GM19025 (cell line): Measurements from ENCODE around the gene RFPL1.

Experiments
- ATAC-seq: cut with Tn5 transposase; IDR thresholded peaks from one replicate; pipeline ENCODE4 v1.9.1; 2021; ENCODE audit warnings: mild to moderate bottlenecking, low read depth, moderate library complexity; ENCODE audit not compliant: unreplicated experiment

RFPL1 gene

DNA sequence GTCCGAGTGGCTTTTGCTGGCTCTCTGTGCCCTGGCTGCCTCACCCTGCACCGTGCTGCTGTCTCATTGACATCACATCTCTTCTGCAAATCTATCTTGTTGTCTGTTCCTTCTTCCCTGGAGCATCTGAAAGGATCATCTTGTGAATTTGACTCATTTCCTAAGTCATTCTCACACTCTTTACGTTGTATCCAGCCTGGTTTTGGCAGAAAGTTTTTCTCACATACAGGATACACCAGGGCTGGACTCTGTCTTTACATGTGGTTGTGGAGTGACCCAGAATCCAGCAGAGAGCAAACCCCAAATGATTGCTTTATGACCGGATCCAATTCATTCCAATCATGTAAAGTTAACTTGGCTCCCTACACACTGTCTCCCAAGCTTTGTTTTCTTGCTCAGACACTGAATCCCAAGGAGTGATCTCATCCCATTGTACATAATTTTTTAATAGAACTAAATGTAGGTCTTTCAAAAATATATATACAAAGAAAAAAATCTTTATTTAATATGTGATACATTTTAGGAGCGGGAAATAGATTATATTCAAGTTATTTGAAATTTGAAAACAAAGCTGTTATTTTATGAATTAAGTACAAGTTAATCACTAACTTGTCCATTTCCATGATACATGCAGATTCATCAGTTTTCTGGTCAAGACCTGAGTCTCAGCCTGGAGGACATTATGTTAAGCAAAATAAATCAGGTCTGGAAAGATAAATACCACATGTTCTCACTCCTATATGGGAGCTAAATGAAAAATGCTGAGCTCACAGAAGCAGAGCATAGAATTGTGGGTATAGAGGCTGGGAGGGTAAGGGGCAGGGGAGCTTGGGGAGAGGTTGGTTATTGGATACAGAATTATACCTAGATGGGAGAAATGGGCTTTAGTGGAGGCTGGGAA lies 2.9 kb upstream of the RFPL1 start:
- no peak for ATAC-seq

DNA sequence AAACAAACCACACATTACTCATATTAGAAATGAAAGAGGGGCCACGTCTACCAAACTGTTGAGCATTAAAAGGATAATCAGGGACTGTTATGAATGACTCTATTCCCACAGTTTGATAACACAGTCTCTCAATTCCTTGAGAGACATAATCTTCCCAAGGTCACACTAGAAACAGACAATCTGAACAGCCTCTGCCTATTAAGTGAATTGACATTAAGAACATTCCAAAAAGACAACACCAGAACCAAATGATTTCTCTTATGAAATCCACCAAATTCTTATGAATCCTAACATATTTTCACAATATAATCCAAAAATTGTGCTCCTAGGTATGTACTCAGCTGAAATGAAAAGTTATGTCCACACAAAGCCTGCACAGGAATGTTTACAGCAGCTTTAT lies 4.6 kb downstream of the RFPL1 start:
- ATAC-seq = no peak

GRCh38 chr22:29443452-29443851 lies 5.1 kb downstream of the RFPL1 start:
- no peak for ATAC-seq

GRCh38 chr22:29443861-29444792 lies 5.7 kb downstream of the RFPL1 start:
- ATAC-seq = no peak

- ATAC-seq = no peak
These were observed 7.1 kb downstream of the RFPL1 start for GRCh38 chr22:29445508-29445907.

DNA sequence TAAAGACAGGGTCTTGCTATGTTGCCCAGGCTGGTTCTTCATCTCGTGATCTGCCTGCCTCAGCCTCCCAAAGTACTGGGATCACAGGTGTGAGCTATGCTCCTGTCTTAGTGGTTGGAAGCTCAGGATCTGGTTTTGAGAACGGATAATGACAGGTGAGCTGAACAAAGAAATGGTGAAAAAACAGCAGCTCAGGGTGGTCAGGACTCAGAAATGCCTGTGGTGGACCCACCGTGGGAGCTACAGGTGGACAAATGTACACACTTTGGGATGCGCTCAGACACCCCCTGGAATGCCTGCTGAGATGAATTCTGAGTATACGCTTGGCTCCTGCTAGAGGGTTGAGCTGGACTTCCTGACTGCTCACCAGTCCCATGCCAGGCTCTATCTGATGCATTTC lies 9.5 kb downstream of the RFPL1 start:
- no peak for ATAC-seq

DNA sequence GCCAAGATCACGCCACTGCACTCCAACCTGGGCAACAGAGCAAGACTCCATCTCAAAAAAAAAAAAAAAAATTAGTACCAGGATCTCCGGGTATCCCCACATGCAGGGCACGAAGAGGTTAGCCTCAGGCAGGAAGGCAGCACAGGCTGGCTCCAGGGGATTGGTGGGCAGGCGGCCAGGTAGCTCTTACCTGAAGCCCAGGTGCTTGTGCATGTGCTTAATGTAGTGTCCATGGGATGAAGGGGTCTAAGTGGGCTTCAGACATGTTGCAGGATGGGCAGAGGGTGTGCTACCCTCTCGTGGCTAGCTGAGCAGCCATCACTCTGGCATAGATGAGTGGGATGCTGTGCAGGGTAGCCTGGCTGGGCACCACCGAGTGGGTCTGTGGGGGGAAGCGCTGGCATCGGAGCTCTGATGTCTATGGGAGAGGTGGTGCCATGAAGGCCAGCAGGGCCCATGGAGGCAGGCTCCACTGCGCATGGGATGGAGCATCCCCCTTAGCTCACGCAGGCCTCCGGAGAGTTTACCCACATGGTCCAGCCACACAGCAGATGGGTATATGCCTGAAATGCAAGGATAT lies 11.0 kb downstream of the RFPL1 start:
- ATAC-seq = no peak

GRCh38 chr22:29450222-29450621 lies 11.8 kb downstream of the RFPL1 start:
- ATAC-seq = no peak

DNA sequence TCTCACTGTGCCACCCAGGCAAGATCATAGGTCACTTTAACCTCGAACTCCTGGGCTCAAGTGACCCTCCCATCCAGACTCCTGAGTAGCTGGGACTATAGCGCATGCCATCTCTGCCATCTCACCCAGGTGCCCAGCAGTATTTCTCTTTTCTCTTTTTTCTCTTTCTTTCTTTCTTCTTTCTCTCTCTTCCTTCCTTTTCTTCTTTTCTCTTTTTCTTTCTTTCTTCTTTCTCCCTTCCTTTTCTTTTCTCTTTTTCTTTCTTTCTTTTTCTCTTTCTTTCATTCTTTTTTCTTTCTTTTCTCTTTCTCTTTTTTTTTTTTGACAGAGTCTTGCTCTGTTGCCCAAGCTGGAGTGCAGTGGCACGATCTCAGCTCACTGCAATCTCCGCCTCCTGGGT lies 13.5 kb downstream of the RFPL1 start:
- ATAC-seq = no peak

DNA sequence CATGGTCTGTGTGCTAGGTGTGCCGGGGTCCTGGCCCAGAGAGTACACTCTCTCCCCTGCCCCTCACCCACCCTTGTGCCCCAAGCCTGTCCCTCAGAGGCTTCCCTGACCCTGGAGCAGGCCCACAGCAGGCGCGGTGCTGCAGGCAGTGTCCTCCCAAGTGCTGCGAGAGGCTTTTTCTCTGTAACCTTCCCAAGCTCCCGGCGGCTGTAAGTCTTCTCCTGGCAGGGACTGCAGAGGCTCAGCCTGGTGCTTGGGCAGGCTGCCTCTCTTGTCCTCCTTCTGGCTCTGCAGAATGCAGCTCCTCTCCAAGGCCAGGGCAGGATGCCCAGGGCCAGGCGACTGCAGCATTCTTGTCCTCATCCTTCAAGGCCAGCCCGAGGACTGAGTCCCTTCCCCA lies 15.9 kb downstream of the RFPL1 start:
- no peak for ATAC-seq

DNA sequence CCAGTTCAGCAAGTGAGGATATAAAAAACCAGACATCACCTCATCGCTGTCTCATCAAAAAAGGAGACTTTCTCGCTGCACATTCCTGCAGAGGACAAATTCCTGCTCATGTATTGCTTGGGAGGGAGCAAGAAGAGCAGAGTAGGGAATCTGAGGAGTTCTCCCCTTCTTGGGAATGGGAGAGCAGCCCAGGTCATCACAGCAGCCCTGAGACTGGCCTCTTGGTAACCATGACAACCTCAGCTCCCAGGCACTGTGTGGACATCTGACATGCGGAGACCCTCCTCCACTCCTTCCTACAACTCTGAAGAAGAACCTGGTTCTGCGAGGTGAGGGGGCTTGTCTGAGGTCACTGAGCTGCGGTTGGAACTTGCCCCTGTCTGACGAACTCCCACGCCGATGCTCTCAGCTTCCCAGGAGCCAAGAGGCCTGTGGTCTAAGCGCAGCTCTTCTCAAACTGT lies 17.9 kb downstream of the RFPL1 start:
- ATAC-seq = no peak

GRCh38 chr22:29457730-29458129 lies 19.3 kb downstream of the RFPL1 start:
- no peak for ATAC-seq

DNA sequence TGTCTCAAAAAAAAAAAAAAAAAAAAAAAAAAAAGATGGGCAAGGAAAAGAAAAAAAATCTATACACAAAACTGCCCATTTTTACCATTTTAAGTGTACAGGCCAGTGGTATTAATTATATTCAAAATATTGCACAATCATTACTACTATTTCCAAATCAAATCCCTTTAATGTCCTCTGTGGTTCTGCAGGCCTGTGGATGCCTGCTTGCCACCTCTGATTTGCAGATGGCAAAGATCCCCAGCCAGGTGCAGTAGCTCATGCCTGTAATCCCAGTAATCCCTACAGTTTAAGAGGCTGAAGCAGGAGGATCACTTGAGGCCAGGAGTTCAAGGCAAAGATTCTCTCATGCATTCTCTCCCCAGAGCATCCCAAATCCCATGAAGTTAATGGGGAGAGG lies 20.2 kb downstream of the RFPL1 start:
- no peak for ATAC-seq

GRCh38 chr22:29459773-29460172 lies 21.4 kb downstream of the RFPL1 start:
- ATAC-seq = no peak

DNA sequence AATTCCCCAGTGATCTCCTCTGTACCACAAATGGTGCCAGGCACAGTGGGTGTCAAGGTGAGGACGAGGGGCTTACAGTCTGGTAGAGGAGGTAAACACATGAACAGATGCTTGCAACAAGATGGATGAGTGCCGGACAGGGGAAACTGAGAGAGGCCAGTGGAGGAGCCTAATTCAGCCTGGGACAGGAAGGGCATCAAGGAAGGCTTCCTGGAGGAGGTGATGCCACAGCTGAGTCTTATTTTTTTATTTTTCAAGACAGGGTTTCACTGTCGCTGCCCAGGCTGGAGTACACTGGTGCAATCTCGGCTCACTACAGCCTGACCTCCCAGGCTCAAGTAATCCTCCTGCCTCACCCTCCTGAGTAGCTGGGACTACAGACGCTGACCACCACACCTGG lies 22.9 kb downstream of the RFPL1 start:
- ATAC-seq = no peak

- no peak for ATAC-seq
These were observed 25.2 kb downstream of the RFPL1 start for GRCh38 chr22:29463629-29464028.

GRCh38 chr22:29464581-29464980 lies 26.2 kb downstream of the RFPL1 start:
- ATAC-seq = no peak

GRCh38 chr22:29469755-29470154 lies 31.4 kb downstream of the RFPL1 start:
- ATAC-seq = no peak

DNA sequence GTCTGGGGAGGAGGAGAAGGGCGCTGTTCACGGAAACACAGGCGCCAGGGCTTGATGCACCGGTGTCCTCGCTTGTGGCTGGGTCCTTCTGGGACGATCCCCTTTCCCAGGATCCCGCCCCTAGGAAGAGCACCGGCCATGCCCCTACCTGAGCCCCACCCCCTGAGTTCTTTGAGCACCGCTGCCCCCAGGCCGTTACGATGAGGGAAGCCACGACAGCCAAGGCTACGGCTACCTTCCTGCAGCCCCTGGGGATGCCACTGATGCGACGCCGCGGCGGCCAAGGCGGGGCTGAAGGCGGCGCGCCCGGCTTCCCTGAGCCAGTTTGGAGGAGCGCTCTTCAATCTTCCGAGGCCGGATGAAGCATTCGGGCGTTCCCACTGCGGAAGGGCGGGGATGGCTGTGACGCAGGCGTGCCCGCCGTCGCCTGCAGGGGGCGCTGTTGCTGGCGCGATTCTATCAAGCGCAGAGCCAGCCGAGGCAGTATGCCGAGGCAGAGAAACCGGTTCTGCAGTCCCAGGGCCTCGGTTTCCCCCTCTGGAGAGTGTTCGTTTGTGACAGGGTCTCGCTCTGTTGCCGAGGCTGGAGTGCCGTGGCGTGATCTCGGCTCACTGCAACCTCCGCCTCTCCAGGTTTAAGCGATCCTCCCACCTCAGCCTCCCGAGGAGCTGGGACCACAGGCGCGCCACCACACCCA lies 31.9 kb downstream of the RFPL1 start:
- no peak for ATAC-seq

DNA sequence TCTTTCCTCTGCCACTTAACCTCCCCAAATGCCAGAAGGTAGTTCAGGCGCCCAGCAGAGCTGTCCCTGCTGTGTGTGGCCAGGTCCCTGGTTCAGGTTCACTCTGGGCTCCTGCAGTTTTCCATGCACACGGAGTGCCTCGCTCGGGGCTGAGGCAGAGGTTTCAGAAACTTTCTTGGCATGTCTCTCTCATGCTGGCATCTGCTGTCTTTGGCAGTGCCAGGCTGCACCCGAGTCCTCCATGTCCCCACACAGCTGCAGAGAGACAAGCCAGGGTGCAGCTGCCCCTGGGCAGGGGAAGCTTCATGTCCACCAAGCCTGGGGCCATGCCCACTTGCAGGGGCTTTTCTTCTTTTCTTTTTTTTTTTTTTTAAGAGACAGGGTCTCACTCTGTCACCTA lies 34.6 kb downstream of the RFPL1 start:
- ATAC-seq = no peak
